22Rv1 (cell line): ENCODE results near the gene ARIH1.

Experiments
- ZFX ChIP-seq: fragments of 450-650 bp; IDR thresholded peaks from 2 replicates; pipeline ENCODE4 v1.6.1; 2017; ENCODE audit warnings: antibody characterized with exemption, borderline replicate concordance
- TF ChIP-seq, protein P1 (sequence below): fragments of 450-650 bp; IDR thresholded peaks from 2 replicates; pipeline ENCODE4 v1.5.1; 2017; ENCODE audit warnings: mild to moderate bottlenecking

DNA sequence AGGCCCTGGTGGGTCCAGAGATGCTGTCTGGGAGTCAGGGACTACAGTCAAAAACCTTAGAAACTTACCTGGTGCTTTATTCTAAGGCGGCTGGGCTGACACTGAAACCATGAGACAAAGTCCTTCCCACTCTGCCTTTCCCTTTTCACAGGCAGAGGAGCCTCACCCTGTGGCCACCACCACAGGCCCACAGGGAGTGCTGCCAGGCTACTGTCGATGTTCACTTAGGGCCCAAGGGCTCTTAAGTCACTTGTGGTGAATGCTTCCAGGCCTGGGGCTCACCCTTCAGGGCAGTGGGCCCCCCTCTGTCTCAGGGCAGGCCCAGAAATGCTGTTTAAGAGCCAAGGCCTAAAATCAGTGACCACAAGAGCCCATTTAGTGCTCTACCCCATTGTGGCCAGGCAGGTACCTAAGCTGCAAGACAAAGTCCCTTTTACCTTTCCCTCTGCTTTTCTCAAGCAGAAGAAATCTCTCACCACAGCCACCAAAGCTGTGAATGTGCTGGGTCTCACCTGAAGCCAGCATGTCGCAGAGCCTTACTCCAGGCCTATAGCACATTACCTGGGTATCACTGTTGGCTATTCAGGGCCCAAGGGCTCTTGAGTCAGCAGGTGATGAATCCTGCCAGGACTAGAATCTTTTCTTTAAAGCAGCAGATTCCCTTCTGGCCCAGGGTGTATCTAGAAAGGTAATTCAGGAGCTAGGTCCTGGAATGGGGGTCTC is 140.8 kb downstream of the ARIH1 start:
- TF ChIP-seq, protein P1, sequence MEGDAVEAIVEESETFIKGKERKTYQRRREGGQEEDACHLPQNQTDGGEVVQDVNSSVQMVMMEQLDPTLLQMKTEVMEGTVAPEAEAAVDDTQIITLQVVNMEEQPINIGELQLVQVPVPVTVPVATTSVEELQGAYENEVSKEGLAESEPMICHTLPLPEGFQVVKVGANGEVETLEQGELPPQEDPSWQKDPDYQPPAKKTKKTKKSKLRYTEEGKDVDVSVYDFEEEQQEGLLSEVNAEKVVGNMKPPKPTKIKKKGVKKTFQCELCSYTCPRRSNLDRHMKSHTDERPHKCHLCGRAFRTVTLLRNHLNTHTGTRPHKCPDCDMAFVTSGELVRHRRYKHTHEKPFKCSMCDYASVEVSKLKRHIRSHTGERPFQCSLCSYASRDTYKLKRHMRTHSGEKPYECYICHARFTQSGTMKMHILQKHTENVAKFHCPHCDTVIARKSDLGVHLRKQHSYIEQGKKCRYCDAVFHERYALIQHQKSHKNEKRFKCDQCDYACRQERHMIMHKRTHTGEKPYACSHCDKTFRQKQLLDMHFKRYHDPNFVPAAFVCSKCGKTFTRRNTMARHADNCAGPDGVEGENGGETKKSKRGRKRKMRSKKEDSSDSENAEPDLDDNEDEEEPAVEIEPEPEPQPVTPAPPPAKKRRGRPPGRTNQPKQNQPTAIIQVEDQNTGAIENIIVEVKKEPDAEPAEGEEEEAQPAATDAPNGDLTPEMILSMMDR, result no peak
- no peak for TF ChIP-seq ZFX
